Activated gamma-delta T cell treated with anti-CD3 and anti-CD28 coated beads, Interleukin-2, amount 50 U/mL, for 16 hours (primary cell): ENCODE data around the gene ELOVL5.
A peak's percentile ranks its signal among the peaks of the same experiment; 100 is the strongest.
"Not testable (repeated sequence)": the region's sequence is repeated elsewhere in the genome, so short reads cannot be mapped to it uniquely, and the experiment has no call there.

Experiments
- DNase-seq: peaks from one replicate; pipeline ENCODE4 v3.0.0-alpha.2; 2020; ENCODE audit warnings: low read depth

ELOVL5 gene

DNA sequence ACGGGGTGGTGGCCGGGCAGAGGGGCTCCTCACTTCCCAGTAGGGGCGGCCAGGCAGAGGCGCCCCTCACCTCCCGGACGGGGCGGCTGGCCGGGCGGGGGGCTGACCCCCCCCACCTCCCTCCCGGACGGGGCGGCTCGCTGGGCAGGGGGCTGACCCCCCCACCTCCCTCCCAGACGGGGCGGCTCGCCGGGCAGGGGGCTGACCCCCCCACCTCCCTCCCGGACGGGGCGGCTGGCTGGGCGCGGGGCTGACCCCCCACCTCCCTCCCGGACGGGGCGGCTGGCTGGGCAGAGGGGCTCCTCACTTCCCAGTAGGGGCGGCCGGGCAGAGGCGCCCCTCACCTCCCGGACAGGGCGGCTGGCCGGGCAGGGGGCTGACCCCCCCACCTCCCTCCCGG is 43.8 kb downstream of the ELOVL5 start:
- not testable (repeated sequence) for DNase-seq

DNA sequence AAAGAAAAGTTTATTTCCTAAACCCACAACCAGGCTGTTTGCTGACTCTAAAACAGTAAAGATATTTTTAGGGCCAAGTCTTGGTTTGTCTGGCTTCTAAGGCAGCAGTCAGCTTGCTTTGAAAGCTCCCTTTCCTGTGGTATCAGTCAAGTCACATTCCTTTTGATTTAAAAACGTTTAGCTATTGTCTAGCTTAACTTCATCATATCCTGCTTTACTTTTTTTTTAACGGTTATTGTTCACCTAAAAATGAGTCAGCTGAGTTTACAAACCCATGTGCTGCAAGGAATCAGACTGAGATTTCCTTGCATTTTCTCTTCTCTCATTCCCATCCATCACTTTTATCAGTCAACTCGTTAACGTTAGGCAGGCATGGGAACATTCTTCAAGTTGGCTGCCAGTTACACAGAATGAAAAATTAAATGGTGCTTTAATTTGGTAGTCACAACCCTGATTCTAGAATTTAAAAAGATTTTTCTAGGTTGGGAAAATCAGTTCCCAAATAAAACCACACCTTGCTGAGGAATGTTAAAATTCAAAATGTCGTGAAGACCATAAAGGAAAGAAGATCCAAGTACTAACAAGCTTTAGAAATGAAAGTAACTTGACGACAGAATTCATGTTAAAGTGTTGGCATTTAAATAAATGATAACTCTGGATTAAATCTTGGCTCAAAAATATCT is 45.9 kb downstream of the ELOVL5 start:
- DNase-seq: no peak

DNA sequence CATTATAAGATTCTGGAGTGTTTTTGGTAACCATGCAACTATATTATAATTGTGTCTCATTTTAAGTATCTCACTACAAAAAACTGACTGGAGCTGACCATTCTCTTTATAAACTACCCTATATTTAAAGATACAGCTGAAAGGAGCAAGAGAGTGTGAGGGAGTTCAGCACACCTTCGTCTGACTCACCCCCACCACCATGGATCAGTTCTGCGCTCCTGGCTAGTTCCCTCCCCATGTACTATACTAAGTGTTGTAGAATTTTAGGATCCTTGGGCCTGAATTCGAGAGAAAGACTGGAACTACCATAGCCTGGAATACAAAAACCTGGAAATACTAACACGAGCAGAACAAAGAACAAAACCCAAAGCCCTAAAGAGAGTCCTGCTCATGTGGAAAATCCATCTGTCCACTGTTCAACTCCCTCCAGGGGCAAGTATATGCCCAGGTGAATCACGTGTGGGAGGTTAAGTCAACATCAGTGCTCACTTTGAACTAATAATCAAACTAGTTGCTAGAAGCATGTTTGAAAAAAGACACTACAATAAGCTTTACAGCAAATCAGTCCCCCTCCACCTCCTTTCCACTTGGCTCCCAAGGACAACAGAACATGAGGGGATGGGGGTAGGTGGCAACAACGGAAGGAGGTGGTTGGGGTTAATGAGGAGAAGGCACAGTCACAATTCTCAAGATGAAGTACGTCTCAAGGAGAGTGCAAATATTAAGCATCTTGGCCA is 46.8 kb downstream of the ELOVL5 start:
- no peak for DNase-seq

DNA sequence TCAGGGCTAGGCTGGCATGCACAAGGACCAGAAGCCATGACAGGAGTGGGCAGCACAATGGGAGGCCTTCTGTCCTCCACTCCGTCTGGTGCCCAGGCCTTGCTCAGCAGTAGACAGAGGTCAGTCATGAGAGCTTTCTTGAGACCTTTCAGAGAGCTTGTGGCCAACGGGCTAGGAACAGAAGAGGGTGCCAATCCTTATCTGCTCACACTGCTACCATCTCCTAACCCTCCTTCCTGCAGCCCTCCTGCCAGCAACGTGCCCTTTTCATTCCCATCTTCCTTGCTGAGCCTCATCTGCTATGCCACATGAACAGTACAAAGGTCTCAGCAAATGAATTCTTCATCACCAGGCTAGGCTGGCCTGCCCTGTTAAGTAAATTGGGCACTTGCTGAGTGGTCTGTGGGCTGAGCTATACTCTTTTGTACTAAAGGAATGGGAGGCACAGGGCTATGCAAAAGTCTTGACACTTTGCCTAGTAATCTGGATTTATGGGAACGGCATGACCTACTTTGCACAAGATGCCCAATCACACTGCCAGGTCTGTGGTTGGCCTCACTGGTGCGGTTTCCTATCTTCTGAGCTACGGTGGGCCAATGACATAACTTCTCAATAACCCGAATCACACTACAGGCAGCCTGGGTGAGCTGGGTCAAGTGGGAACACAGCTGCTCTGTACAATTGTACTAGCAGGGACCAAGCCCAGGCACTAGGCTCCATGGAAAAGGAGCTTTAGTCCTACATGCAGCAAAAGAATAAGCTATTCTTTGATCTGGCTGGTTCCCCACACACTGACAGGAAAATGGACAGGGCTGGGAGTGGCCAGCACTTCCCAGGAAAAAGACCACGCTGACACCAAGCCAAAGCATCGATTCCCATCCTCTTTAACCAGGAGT is 47.8 kb downstream of the ELOVL5 start:
- DNase-seq: peak; percentile 20

DNA sequence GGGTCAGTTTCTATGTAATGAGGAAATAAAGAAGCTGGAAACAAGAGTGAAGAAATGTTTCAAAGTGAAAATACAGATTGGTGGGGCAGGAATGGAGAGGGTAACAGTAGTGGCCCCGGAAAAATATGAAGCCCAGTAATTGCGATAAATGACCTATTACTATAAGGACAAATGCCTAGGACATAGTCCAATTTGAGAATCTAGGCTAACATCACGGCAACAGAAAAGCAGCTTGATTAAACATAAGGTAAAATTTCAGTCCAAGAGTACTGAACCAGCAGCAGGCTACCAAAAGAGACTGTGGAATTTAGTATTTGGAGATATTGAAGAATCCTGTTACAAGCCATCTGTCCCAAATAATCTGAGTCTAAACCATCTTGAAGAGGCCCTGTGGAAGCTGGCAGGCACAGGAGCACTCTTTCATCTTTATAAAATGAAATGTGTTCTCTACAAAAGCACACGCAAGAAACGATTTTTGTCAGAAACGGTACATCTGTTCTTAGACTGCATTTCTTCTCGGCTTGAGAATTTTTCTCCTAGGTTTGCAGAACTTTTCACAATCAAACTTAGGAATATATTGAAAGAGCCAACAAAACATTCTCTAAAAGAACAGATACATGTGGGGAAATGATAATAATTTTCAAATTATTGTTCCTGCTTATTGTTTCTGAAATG is 49.3 kb downstream of the ELOVL5 start:
- no peak for DNase-seq

DNA sequence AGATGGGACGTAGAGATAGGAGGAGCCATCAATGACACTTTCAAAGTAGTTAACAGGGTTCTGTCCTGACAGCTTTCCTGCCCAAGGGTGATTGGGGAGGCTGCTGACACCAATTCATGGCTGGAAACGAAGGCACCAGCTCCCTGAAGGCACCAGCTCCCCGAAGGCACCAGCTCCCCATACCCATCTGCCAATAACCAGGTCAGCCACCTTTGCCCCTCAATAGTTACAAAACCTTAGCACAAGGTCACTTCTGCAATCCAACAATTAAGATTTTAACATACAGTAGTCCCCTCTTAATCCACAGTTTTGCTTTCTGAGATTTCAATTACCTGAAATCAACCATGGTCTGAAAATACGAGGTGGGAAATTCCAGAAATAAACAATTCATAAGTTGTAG is 51.7 kb downstream of the ELOVL5 start:
- no peak for DNase-seq

DNA sequence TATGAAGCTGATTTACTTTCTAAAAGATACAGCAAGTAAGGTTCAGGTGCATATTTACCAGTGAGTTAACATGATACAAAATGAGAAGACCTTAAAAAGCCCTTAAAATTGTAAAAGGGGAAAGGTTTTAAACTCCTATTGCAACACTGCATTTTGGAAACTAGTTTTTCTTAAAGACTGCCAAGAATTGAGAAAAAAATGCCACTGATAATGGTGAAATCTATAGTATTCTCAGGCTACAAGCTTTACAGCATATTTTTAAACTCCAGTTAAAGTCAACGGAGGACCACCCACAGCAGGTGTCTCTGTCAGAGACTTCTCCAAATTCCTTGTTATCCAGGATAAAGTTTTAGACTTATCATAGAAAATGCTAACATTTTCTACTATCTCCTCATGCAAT is 53.6 kb downstream of the ELOVL5 start:
- no peak for DNase-seq

DNA sequence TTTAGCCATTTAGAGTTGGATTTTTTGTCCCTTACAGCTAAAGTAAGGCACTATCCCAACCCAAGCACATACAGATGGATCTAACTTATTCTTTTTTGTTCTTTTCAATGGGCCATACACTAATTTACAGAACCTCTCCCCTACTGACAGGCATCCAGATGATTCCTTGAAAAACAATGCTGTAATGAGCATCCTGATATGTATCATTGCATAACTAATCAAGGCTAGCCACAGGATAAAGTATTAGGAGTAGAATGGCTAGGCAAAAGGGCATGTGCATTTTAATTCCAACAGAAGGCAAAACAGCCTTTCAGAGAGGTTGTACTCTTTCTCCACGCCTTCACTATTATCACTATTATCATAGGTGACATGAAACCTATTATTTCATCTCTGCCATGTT is 54.1 kb downstream of the ELOVL5 start:
- no peak for DNase-seq

DNA sequence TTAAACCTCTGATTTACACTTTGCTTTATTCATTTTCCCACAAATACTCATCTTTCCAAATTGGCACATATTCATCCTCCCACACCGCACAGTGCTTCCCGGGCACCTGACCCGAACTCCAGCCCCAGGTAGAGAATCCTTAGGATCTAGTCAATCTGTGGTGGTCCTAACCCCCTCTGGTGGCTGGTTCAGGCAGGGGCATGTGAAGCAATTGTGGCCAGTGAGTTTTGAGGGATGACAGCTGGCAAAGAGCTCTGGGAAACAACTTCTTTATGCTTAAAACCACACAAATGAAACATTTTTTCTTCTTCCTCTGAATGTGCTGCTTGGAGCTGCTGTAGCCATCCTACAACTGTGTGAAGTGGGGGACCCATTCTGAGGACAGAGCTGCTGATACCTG is 54.7 kb downstream of the ELOVL5 start:
- DNase-seq: no peak

DNA sequence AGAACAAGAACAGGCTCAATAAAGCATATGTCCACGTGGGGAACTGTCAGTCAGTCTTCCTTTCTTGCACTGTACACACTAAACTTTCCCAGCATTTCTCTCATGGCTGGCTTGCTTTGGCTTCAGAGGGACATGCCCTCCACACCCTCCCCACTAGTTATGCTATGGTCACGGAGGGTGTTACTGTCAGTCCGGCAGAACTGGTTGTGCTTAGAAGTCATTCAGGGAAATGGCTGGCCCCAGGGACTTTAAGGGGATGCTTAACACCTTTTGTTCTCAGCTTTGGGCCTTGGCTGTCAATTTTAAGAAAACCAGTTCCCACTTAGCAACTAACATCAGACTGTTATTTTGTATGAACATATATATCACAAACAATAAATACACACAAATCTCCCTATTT is 55.1 kb downstream of the ELOVL5 start:
- no peak for DNase-seq

DNA sequence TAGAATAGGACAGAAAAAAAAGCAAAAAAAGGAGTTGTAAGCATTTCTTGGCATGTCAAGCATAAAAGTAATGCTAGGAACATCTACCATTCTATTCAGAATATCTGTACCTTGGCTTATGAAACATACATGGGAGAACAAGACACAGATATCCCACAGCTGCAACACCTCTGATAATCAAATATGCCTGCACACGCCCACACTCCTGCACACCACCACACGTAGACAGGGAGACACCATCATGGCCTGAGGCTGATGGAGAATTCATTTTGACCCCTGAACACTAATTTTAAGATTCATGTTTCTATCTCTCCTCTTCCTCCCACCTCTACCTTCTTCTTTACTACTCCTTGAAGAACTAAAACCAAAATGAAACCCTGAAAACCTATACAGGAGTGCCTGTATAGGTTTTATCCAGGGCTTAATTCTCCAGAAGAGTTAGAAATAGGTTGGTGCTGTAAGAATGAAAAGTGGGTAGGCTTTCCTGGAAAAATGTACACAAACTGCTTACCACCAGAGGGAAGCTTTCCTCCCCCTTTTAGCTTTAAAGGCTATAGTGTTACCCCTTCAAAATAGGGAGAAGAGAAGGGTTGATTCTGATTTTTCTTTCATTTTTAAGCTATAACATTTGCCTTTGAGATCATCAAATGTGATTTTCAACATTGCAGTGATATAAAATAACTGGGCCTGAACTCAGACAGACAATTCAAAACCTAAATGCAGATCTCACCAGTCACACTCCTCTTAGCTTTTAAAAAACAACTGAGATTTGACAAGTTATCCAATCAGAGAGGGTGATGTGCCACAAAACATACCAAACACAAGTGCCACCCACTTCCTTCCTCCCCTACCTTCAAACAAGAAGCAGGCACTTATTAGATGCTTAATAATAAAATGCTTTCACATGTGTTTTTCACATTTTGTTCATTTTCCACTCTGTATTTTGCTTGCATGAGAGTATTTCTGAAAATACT is 57.9 kb downstream of the ELOVL5 start:
- no peak for DNase-seq

DNA sequence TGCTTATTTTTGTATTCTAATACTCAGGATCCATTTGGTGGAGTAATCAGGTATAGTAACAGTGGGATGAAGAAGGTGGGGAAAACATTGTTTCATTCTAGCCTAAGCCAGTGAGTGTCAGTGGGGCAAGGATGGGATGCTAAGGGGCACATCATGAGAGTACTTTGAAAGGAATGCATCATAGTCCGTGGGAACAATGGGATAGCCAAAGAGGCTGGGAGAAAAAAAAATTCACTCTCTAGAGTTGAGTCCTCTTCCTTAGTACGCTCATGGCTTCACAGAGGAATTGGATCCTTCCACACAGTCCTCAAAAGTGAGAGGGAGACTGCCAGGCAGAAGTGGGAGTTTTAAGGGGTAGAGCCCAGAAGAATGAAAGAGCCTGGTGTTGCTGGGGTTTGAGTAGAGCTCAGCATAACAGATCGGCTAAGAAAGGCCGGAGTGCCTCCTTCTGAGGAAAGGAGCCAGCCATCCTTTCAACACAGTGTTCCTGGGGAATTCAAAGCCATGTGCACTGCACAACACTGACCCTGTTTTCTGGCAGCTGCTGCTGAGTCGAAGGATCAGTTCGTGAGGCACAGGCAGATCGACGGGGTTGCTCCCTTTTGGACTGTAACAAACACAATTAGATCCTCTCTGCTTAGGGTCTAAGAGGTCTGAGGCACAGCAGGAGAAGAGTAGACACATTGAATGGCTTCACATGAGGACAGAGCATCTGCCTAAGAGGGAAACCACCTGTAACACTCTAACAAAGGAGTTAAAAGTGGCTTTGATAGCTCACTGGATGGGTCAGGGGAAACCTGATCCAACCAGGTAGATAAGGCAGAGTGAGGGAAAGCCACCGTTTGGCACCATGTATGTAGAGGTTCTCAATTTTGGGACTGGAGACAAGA is 61.2 kb downstream of the ELOVL5 start:
- DNase-seq: no peak

DNA sequence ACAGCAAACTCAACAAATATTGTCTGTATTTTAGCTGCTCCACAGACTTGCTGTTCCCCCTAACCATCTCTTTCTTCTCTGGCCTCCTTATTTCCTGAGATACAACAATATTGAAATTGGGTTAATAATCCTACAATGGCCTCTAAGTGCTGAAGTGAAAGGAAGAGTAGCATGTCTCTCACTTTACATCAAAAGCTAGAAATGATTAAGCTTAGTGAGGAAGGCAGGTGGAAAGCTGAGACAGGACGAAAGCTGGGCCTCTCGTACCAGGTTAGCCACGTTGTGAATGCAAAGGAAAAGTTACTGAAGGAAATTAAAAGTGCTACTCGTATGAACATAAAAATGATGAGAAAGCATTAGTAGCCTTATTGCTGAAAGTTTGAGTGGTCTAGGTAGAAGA is 63.8 kb downstream of the ELOVL5 start:
- no peak for DNase-seq

DNA sequence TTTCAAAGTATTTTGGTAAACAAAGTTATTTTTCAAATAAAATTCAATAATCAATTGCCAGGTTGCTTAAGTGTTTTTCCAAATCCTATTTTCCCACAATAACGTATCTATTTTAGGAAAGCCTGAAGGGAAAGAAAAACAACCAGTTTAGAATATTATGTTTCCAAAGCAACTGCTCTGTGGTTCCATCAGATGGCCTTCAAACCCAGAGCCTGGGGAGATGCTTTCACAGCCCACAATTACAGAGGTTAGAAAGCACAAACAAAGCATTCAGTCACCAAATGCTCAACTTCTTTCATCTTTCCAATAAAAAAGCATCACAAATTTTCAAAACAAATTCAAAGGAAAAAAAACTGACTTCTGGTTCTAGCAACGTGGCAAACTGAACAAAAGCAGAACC is 66.0 kb downstream of the ELOVL5 start:
- no peak for DNase-seq

DNA sequence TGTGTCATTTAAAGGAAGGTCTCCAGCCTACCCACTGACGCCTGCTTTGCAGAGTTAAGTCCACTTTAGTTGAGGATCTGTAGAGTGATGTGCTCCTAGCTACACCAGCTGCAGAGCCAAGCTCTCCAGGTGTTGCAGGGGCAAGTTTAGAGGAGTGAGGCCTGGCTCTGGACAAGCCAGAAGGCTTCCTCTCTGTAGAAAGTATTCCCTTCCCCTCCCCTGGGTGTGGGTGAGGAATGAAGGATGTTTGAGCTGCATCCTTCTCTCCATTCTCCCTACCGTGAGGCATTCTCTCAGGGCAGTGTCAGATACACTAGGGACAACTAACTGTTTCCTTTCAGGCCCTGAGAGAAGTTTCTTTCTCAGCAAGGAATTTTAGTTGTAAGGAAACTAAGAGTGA is 66.5 kb downstream of the ELOVL5 start:
- no peak for DNase-seq

DNA sequence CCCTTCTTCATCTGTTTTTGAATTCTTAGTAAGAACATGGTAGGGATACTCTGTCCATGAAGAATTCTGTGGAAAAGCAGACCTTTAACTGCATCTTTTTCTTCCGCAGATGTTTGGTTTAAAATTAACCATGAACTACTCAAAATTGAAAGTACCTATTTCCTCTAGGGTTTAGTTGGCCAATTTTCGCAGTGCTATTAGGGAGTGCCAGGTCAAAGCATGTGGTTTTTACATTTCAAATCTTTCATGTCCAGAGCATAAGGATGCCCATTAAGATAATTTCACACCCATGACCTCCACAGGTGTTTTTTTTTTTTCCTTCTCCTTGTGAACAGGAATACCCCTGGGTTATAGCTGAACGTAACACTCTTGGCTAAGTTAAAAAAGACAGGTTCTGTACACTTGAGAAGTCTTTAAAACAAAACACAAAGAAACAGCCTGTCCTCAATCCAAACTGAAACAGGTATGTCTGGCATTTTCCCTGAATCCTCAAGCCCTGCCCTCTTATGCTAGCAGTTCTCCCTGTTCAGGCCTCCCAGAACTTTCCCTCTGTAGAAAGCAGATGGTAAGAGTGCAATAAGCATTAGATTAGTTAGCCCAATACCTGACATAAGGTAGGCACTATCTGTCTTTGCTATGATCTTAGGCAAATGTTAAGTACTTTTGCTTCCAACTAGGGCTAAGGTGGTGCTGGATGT is 67.1 kb downstream of the ELOVL5 start:
- no peak for DNase-seq

DNA sequence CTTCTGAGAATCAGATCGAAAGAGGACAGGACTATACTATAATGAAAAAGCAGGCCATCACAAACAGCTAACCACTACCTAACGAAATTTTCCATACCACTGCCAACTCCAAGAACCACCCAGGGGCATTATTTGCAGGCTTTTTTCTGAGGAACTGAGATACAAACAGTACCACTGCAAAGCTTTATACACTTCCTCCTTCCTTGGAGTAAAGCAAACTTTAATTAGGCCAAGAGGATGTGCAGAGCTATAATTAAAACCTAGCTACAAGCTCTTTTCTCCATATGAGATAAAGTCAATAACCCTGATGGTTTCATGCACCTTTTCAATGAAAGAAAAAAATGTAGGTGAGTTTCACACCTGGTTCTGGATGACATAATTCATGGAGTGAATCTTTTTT is 68.5 kb downstream of the ELOVL5 start:
- no peak for DNase-seq

DNA sequence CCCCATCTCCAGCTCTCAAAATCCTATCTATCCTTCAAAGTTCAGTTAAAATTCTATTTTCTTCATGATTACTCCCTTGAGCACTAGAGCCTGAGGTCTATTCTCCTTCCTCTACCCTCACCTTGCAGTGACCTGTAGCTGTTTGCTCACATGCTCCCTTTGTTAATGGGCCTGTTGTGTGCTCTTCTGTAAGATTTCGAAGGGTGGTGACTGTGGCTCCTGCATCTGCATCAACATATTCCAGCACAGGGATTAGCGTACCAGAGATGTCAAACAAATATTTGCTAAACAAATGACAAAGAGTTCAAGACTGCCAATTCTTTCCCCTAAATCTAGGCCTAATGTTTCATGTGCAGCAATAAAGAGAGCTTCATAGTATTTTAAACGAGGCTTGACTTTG is 69.5 kb downstream of the ELOVL5 start:
- no peak for DNase-seq

DNA sequence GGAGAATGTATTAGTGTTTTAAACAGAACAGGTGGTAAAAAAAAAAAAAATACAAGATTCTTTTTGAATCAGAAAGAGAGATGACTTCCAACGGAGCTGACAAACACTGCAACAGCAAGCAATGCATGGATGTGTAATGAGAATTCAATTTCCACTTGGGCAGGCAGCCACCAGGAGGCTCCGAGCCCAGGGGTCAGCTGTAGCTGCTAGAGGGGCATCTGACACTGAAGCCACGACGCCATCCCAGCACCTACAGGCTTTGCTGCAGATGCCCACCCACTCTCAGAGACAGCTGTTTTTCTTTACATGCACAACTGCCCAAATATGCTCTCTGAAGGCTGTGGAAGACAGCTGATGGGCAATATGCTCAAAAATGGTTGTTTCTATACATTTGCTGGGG is 75.4 kb downstream of the ELOVL5 start:
- no peak for DNase-seq

DNA sequence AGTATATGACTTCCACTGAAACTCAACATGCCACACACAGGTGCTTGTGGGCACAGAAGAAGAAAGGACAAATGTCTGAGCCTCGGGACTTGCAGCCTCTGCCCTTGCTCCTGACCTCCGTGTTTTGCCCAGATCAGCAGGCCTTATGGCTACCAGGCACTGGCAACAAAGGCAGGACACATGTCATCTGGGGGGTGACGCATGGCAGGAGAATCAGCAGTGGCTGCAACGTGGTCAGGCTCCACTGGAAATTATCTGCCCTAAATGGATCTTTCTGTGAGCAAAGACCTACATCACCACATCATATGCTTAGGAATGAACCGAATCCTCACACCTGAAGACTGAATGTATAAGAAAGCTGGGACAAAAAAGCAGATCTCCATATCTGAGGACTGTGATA is 78.9 kb downstream of the ELOVL5 start:
- DNase-seq: no peak
